Cardiac muscle cell (in vitro differentiated cells and primary cell): ENCODE results near the gene COL5A2. TPM values are rescaled to one million over a fixed set of nuclear protein-coding genes. Genes with fewer than 3 reads are reported as not detected.
A peak's percentile ranks its signal among the peaks of the same experiment; 100 is the strongest.

ENCODE experiments used
- DNase-seq, 2 donors: peaks; one replicate each; pipeline versions ENCODE4 v3.0.0 to v3.0.0-alpha.2; 2010 to 2017; ENCODE audit warnings: low read depth in 1 of 2, low spot score in 1 of 2
- H3K27ac ChIP-seq: fragments of 200-600 bp; sonication (generic); 2 replicates; pipeline ENCODE4 v1.5.1; 2016
- H3K27me3 ChIP-seq: fragments of 200-600 bp; sonication (generic); 2 replicates; pipeline ENCODE4 v1.6.0; 2016; ENCODE audit warnings: control low read depth
- H3K36me3 ChIP-seq: fragments of 200-600 bp; sonication (generic); 2 replicates; pipeline ENCODE4 v1.5.1; 2016; ENCODE audit warnings: control low read depth
- H3K4me1 ChIP-seq: fragments of 200-600 bp; sonication (generic); 2 replicates; pipeline ENCODE4 v1.8.1; 2017; ENCODE audit warnings: low read depth, mild to moderate bottlenecking, mixed run types
- H3K4me3 ChIP-seq: fragments of 200-600 bp; sonication (generic); 2 replicates; pipeline ENCODE4 v1.5.1; 2016; ENCODE audit warnings: mild to moderate bottlenecking
- H3K9me3 ChIP-seq: fragments of 200-600 bp; sonication (generic); 2 replicates; pipeline ENCODE4 v1.5.1; 2017; ENCODE audit warnings: low read depth, mild to moderate bottlenecking, control low read depth
- polyA plus RNA-seq: library from polyadenylated mRNA; unstranded; fragments of >200 nt; fragmentation: Nextera tagmentation; extraction: Ambion mirVana; gene quantifications from 2 replicates; pipeline ENCODE4 v1.2.1, GENCODE V29; 2016
- total RNA-seq: library from RNA; depleted of rRNA; stranded (reverse); fragments of >200 nt; gene quantifications from 2 replicates; pipeline ENCODE4 v1.2.3, GENCODE V29; 2016
- TF ChIP-seq, protein P1 (sequence below): IDR thresholded peaks from 2 replicates; pipeline ENCODE4 v1.5.1; 2012; ENCODE audit warnings: low read depth, mild to moderate bottlenecking, low read length

The COL5A2 gene
- total and polyA plus RNA-seq, 2 experiments from 2014 or later, result 15.0 to 59.8 TPM

DNA sequence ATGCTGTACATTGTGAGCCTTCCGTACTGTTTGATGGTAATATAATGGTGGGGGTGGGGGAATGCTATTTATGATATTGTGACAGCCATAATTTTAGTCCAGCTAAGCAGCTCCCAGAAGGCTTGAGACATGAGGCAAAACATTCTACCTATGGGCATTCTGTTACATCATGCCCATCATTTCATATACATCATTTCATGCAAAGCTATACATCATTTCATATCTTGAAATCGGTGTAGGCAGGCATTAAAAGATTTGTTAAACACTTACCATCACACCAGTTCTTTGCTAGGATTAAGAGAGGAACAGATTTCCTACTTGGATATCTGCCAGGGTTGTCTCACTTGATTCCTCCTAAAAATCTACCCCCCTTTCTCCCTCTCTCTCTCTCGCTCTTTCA is 84.5 kb downstream of the COL5A2 start:
- TF ChIP-seq, protein P1, sequence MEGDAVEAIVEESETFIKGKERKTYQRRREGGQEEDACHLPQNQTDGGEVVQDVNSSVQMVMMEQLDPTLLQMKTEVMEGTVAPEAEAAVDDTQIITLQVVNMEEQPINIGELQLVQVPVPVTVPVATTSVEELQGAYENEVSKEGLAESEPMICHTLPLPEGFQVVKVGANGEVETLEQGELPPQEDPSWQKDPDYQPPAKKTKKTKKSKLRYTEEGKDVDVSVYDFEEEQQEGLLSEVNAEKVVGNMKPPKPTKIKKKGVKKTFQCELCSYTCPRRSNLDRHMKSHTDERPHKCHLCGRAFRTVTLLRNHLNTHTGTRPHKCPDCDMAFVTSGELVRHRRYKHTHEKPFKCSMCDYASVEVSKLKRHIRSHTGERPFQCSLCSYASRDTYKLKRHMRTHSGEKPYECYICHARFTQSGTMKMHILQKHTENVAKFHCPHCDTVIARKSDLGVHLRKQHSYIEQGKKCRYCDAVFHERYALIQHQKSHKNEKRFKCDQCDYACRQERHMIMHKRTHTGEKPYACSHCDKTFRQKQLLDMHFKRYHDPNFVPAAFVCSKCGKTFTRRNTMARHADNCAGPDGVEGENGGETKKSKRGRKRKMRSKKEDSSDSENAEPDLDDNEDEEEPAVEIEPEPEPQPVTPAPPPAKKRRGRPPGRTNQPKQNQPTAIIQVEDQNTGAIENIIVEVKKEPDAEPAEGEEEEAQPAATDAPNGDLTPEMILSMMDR, result no peak
- Histone ChIP-seq H3K4me1 (no peaks in the 10 kb centered on the region), H3K27me3 (no peaks in the 10 kb centered on the region), H3K9me3 (no peaks in the 10 kb centered on the region), H3K36me3 (no peaks in the 10 kb centered on the region), H3K27ac (no peak overlapping the region), H3K4me3 (no peak overlapping the region)
- no peak for DNase-seq

- DNase-seq, result peak in 1 of 2 donors; percentile 92
- H3K4me1 ChIP-seq, result no peaks in the 10 kb centered on the region
- no peaks in the 10 kb centered on the region for H3K27me3 ChIP-seq
- no peaks in the 10 kb centered on the region for H3K9me3 ChIP-seq
- H3K36me3 ChIP-seq, result no peaks in the 10 kb centered on the region
- TF ChIP-seq, protein P1, result no peak
- no peak overlapping the region for H3K27ac ChIP-seq
- no peak overlapping the region for H3K4me3 ChIP-seq
Measured at GRCh38 chr2:189092936-189093335, 86.6 kb downstream of the COL5A2 start.

DNA sequence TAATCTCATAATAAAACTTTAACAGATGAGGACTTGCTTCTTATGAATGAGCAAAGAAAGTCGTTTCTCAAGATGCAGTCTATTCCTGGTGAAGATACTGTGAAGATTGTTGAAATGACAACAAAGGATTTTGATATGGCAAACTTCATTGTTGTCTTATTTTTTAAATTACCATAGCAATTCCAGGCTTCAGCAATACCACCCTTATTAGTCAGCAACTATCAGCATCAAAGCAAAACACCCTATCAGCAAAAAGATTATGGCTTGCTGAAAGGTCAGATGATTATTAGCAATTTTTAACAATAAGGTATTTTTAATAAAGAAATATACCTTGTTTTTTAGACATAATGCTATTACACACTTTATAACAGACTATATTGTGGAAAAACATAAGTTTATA is 88.3 kb downstream of the COL5A2 start:
- peak in 1 of 2 donors; percentile 42 for DNase-seq
- no peak overlapping the region for H3K4me3 ChIP-seq
- H3K9me3 ChIP-seq, result no peaks in the 10 kb centered on the region
- no peak overlapping the region for H3K27ac ChIP-seq
- no peaks in the 10 kb centered on the region for H3K4me1 ChIP-seq
- H3K27me3 ChIP-seq, result no peaks in the 10 kb centered on the region
- no peaks in the 10 kb centered on the region for H3K36me3 ChIP-seq
- TF ChIP-seq, protein P1, result no peak

DNA sequence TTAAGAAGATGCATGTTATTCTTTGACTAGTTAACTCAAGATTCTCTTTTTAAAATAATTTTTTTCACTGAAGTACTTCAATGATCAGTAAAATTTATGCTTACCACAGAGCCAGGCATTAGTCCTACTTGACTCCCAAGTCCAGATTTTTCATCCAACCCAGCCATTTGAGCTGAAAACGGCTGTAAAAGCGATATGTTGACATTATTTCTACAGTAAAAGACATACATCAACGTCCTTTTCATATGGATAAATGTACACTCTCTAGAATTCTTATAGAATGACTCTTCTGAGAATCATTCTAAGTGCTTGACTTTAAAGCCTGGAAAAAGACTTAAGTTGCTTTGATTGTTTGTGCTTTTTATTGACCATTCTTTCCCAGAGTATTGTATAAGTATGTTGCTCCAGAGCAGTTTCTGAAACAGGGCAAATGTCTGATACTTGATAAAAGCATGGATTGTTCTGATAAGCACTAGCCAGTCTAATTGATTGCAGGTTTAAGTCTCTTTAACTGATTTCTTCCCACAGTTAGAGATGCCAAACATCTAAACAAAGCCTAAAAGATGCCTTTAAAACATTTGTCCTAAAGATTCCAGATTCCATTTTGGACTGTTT is 90.9 kb downstream of the COL5A2 start:
- Histone ChIP-seq H3K4me1 (no peaks in the 10 kb centered on the region), H3K27me3 (no peaks in the 10 kb centered on the region), H3K4me3 (no peak overlapping the region), H3K27ac (no peak overlapping the region), H3K9me3 (no peaks in the 10 kb centered on the region), H3K36me3 (no peaks in the 10 kb centered on the region)
- TF ChIP-seq, protein P1, result no peak
- DNase-seq, result no peak

GRCh38 chr2:189086710-189087109 is 92.9 kb downstream of the COL5A2 start:
- Histone ChIP-seq H3K4me3 (no peak overlapping the region), H3K27ac (no peak overlapping the region), H3K9me3 (no peaks in the 10 kb centered on the region), H3K36me3 (no peaks in the 10 kb centered on the region), H3K27me3 (no peaks in the 10 kb centered on the region), H3K4me1 (no peaks in the 10 kb centered on the region)
- TF ChIP-seq, protein P1, result no peak
- peak in 1 of 2 donors; percentile 74 for DNase-seq
